CD4-positive, alpha-beta memory T cell (primary cell): Measurements from ENCODE around the gene PDK2. TPM values are rescaled to one million over a fixed set of nuclear protein-coding genes. Genes with fewer than 3 reads are reported as not detected.

Experiments
- CTCF ChIA-PET: fragments of 350-600 bp; sonication (Branson Sonifier 250); formaldehyde crosslinking; loops from one replicate; lab custom pipeline; 2021; ENCODE audit warnings: inconsistent platforms; ENCODE audit not compliant: partially characterized antibody; lab: Charles Lee
- POLR2A ChIA-PET: fragments of 350-600 bp; sonication (Branson Sonifier 250); formaldehyde crosslinking; loops from one replicate; lab custom pipeline; 2021; ENCODE audit not compliant: partially characterized antibody; lab: Charles Lee
- DNase-seq, 5 donors: peaks; one replicate each; pipeline versions ENCODE4 v3.0.0 to v3.0.0-alpha.2; 2020 to 2022; ENCODE audit warnings: mixed read lengths in 1 of 5
- H3K27ac ChIP-seq: one replicate; pipeline ENCODE4 v1.7.0; 2013; ENCODE audit warnings: low read depth, low read length
- H3K27me3 ChIP-seq: 2 replicates; pipeline ENCODE4 v1.7.0; 2013; ENCODE audit warnings: mild to moderate bottlenecking, low read length, moderate library complexity; ENCODE audit not compliant: insufficient read depth
- H3K36me3 ChIP-seq: 2 replicates; pipeline ENCODE4 v1.7.0; 2013; ENCODE audit warnings: mild to moderate bottlenecking, low read length, moderate library complexity; ENCODE audit not compliant: insufficient read depth
- H3K4me1 ChIP-seq: 2 replicates; pipeline ENCODE4 v1.7.0; 2013; ENCODE audit warnings: mild to moderate bottlenecking, low read length, moderate library complexity; ENCODE audit not compliant: insufficient read depth
- H3K4me3 ChIP-seq, 2 donors: one replicate each; pipeline ENCODE4 v1.7.0; 2013; ENCODE audit warnings: low read length in 2 of 2, mild to moderate bottlenecking in 1 of 2
- H3K9me3 ChIP-seq, 2 donors: one replicate each; pipeline ENCODE4 v1.7.0; 2013; ENCODE audit warnings: low read length in 2 of 2, control low read depth in 1 of 2; ENCODE audit not compliant: control insufficient read depth in 1 of 2
- H3K27ac Mint-ChIP-seq, 7 donors: one replicate each; pipeline ENCODE4 v1.8.0; 2020 to 2021; ENCODE audit warnings: mixed read lengths in 7 of 7, mild to moderate bottlenecking in 6 of 7, inconsistent platforms in 3 of 7, moderate library complexity in 3 of 7
- H3K27me3 Mint-ChIP-seq, 2 donors: one replicate each; pipeline ENCODE4 v1.8.0; 2020 to 2021; ENCODE audit warnings: mixed read lengths in 2 of 2
- H3K36me3 Mint-ChIP-seq, 2 donors: one replicate each; pipeline ENCODE4 v1.8.0; 2020 to 2021; ENCODE audit warnings: mixed read lengths in 2 of 2, inconsistent platforms in 1 of 2, mild to moderate bottlenecking in 1 of 2
- H3K4me1 Mint-ChIP-seq, 4 donors: one replicate each; pipeline ENCODE4 v1.8.0; 2020 to 2021; ENCODE audit warnings: mixed read lengths in 4 of 4, mild to moderate bottlenecking in 1 of 4
- H3K4me3 Mint-ChIP-seq, 8 donors: one replicate each; pipeline ENCODE4 v1.8.0; 2020 to 2021; ENCODE audit warnings: mixed read lengths in 8 of 8, mild to moderate bottlenecking in 7 of 8, moderate library complexity in 6 of 8, inconsistent platforms in 3 of 8
- H3K9me3 Mint-ChIP-seq, 8 donors: one replicate each; pipeline ENCODE4 v1.8.0; 2020 to 2021; ENCODE audit warnings: mixed read lengths in 8 of 8, mild to moderate bottlenecking in 5 of 8, inconsistent platforms in 3 of 8, moderate library complexity in 1 of 8
- intact Hi-C: fragments of 100-400 bp; cut with micrococcal nuclease; formaldehyde crosslinking; loops from one replicate; pipeline ENCODE4 v1.15.1; 2023
- polyA plus RNA-seq, 2 donors: library from polyadenylated mRNA; unstranded; fragments of 300-500 nt; fragmentation: Illumina TruSeq; gene quantifications; one replicate each; pipeline ENCODE4 v1.2.3, GENCODE V29; 2021
- total RNA-seq, 2 experiments: library from RNA; stranded (reverse); gene quantifications; one replicate each; pipeline ENCODE4 v1.2.3, GENCODE V29; 2021

PDK2 gene
- total and polyA plus RNA-seq, 4 experiments from 2014 or later = 34.5 to 40.6 (median 37.8) TPM

DNA sequence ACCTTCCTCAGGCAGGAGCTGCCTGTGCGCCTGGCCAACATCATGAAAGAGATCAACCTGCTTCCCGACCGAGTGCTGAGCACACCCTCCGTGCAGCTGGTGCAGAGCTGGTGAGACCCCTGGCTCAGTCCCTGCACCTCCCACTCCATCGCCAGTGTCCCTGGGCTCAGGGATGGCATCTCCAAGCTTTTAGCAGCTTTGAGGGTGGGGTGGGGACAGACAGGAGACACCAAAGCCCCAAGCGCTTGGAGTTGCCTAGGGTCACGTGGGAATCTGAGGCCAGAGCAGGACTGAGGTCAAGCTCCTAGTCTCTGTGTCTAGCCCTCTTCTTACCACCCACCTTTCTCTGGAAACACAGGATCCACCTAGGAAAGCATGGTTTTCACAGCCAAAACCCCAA, 2.3 kb downstream of the PDK2 start:
- intact Hi-C loops = loop anchor here (5.0 to 10.0 kb wide), 3 partner anchors 243 to 313 kb away; partner anchors contain the start of genes KAT7 and XYLT2
- H3K4me1 Mint-ChIP-seq = peaks cover 16 to 44% (median 28%) of the 10 kb centered on the region in 4 donors
- ChIA-PET POLR2A (interaction anchor here (1.2 to 4.2 kb wide), 4 partner anchors 10 to 71 kb away, joined by 3 to 26 read pairs (median 4); partner anchors contain the start of gene PPP1R9B), CTCF (interaction anchor here (2.5 to 3.1 kb wide), 2 partner anchors 10 to 18 kb away, joined by 7 to 19 read pairs; no protein-coding TSS in a partner anchor)
- Histone ChIP-seq H3K36me3 (peaks cover 18% of the 10 kb centered on the region), H3K9me3 (no peaks in the 10 kb centered on the region), H3K27me3 (no peaks in the 10 kb centered on the region), H3K4me3 (no peak overlapping the region), H3K4me1 (peaks cover 26% of the 10 kb centered on the region), H3K27ac (no peak overlapping the region)
- peak overlapping the region in 4 of 8 donors; percentile 39 to 59 (median 48) for H3K4me3 Mint-ChIP-seq
- H3K9me3 Mint-ChIP-seq = no peaks in the 10 kb centered on the region
- H3K27me3 Mint-ChIP-seq = no peaks in the 10 kb centered on the region
- H3K27ac Mint-ChIP-seq = no peak overlapping the region
- peaks cover 14 to 34% of the 10 kb centered on the region in 2 donors for H3K36me3 Mint-ChIP-seq
- DNase-seq = peak in 1 of 5 donors; percentile 3

DNA sequence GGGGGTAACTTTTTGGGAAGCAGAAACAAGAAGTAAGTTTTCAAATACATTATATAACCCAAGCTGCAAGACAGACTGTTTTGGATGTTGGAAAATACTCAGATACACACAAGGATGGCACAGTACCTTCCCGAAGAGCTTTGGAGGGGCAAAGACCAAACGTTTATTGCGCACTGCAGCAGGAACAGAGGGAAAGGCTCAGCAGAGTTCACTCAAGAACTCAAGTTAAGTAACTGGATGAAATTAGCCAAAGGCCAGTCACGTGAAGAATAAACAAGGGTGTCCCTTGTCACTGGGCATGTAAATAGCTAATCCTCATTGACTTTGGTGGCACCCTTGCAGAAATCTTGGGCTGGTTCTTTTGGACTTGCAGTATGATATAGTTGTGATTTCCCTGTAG, 2.8 kb downstream of the PDK2 start:
- no peak for DNase-seq
- no peak overlapping the region for H3K4me3 Mint-ChIP-seq
- H3K27me3 Mint-ChIP-seq = no peaks in the 10 kb centered on the region
- Histone ChIP-seq H3K4me1 (peaks cover 26% of the 10 kb centered on the region), H3K9me3 (no peaks in the 10 kb centered on the region), H3K27ac (no peak overlapping the region), H3K27me3 (no peaks in the 10 kb centered on the region), H3K36me3 (peaks cover 18% of the 10 kb centered on the region), H3K4me3 (no peak overlapping the region)
- no peaks in the 10 kb centered on the region for H3K9me3 Mint-ChIP-seq
- POLR2A ChIA-PET = interaction anchor here (1.2 to 1.8 kb wide), 3 partner anchors 10 to 71 kb away, joined by 3 to 4 read pairs (median 3); no protein-coding TSS in a partner anchor
- intact Hi-C loops = loop anchor here (5.0 to 10.0 kb wide), 3 partner anchors 243 to 313 kb away; partner anchors contain the start of genes KAT7 and XYLT2
- no peak overlapping the region for H3K27ac Mint-ChIP-seq
- CTCF ChIA-PET = interaction anchor here (0.8 to 3.1 kb wide), 4 partner anchors 11 to 199 kb away, joined by 3 to 19 read pairs (median 6); no protein-coding TSS in a partner anchor
- peaks cover 16 to 44% (median 28%) of the 10 kb centered on the region in 4 donors for H3K4me1 Mint-ChIP-seq
- H3K36me3 Mint-ChIP-seq = peaks cover 14 to 35% of the 10 kb centered on the region in 2 donors

DNA sequence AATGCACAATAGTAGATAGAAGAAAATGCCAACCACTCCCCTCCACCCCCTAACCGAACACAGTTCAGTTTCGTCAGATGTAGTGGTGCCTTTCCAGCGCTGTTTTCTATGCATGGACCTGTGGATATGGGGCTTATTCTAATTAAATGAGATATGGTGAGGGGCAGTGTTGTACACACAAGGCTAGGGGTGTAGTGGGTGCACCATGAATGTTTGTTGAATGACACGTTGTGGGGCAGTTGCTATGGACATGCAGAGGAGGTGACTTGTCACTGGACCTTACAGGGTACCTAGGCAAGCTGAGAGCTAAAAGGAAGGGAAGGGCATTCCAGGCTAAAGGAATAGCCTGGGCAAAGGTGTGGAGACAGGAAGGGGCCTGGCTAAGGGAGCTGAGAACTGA, 3.4 kb downstream of the PDK2 start:
- Mint-ChIP-seq H3K9me3 (no peaks in the 10 kb centered on the region), H3K27me3 (no peaks in the 10 kb centered on the region), H3K4me3 (no peak overlapping the region), H3K36me3 (peaks cover 18 to 39% of the 10 kb centered on the region in 2 donors), H3K4me1 (peaks cover 13 to 44% (median 27%) of the 10 kb centered on the region in 4 donors), H3K27ac (peak overlapping the region in 1 of 7 donors; percentile 9)
- POLR2A ChIA-PET = interaction anchor here (1.6 to 1.8 kb wide), 2 partner anchors 9 to 18 kb away, joined by 3 to 4 read pairs; no protein-coding TSS in a partner anchor
- intact Hi-C loops = loop anchor here (5.0 to 10.0 kb wide), 3 partner anchors 244 to 314 kb away; partner anchors contain the start of genes KAT7 and XYLT2
- Histone ChIP-seq H3K4me3 (no peak overlapping the region), H3K9me3 (no peaks in the 10 kb centered on the region), H3K27me3 (no peaks in the 10 kb centered on the region), H3K4me1 (peaks cover 26% of the 10 kb centered on the region), H3K27ac (no peak overlapping the region), H3K36me3 (peaks cover 18% of the 10 kb centered on the region)
- CTCF ChIA-PET = interaction anchor here (0.8 to 3.1 kb wide), 4 partner anchors 11 to 199 kb away, joined by 3 to 19 read pairs (median 6); no protein-coding TSS in a partner anchor
- DNase-seq = no peak

- DNase-seq = peak in 1 of 5 donors; percentile 25
- peaks cover 18% of the 10 kb centered on the region for H3K36me3 ChIP-seq
- Mint-ChIP-seq H3K27ac (peak overlapping the region in 1 of 7 donors; percentile 9), H3K36me3 (peaks cover 18 to 39% of the 10 kb centered on the region in 2 donors), H3K4me1 (peaks cover 13 to 42% (median 27%) of the 10 kb centered on the region in 4 donors), H3K4me3 (no peak overlapping the region), H3K27me3 (no peaks in the 10 kb centered on the region), H3K9me3 (no peaks in the 10 kb centered on the region)
- H3K27ac ChIP-seq = no peak overlapping the region
- H3K4me1 ChIP-seq = peaks cover 22% of the 10 kb centered on the region
- POLR2A ChIA-PET = no interaction called here
- CTCF ChIA-PET = interaction anchor here (1.5 to 2.5 kb wide), 2 partner anchors 16 to 198 kb away, joined by 5 to 7 read pairs; no protein-coding TSS in a partner anchor
- H3K4me3 ChIP-seq = no peak overlapping the region
- no peaks in the 10 kb centered on the region for H3K27me3 ChIP-seq
- intact Hi-C loops = loop anchor here (5.0 to 10.0 kb wide), 3 partner anchors 244 to 314 kb away; partner anchors contain the start of genes KAT7 and XYLT2
- no peaks in the 10 kb centered on the region for H3K9me3 ChIP-seq
These were observed 3.9 kb downstream of the PDK2 start for GRCh38 chr17:50099003-50099402.

DNA sequence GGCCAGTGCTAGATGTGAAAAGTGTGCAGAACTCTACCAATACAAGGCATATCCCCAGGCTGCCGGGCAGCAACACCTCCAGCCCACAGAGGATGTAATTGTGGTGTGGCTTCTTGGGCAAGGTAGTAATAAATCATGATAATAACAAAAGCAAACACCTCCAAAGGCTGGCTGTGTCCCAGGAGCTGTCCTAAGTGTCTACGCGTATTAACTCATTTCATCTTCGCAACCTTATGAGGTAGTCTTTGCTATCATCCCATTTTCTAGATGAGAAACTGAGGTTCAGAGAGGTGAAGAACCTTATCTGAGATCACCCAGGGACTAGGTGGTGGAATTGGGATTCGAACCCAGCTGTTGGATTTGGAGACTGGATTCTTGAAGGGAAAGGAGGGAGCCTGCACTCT, 5.3 kb downstream of the PDK2 start:
- H3K27ac Mint-ChIP-seq = no peak overlapping the region
- Histone ChIP-seq H3K4me1 (peaks cover 19% of the 10 kb centered on the region), H3K4me3 (no peak overlapping the region), H3K36me3 (peaks cover 18% of the 10 kb centered on the region), H3K9me3 (no peaks in the 10 kb centered on the region), H3K27ac (no peak overlapping the region), H3K27me3 (no peaks in the 10 kb centered on the region)
- no peak for DNase-seq
- no peak overlapping the region for H3K4me3 Mint-ChIP-seq
- POLR2A ChIA-PET = no interaction called here
- H3K36me3 Mint-ChIP-seq = peaks cover 18 to 34% of the 10 kb centered on the region in 2 donors
- peaks cover 9 to 31% (median 23%) of the 10 kb centered on the region in 4 donors for H3K4me1 Mint-ChIP-seq
- CTCF ChIA-PET = interaction anchor here (0.6 to 1.0 kb wide), 3 partner anchors 13 to 71 kb away, joined by 3 to 4 read pairs (median 3); no protein-coding TSS in a partner anchor
- no peaks in the 10 kb centered on the region for H3K27me3 Mint-ChIP-seq
- intact Hi-C loops = no loop called here
- no peaks in the 10 kb centered on the region for H3K9me3 Mint-ChIP-seq

- intact Hi-C loops = no loop called here
- POLR2A ChIA-PET = no interaction called here
These were observed 5.8 kb downstream of the PDK2 start for GRCh38 chr17:50100921-50101345.

More at GRCh38 chr17:50100921-50101345, 5.8 kb downstream of the PDK2 start:
- Mint-ChIP-seq H3K36me3 (peaks cover 18 to 32% of the 10 kb centered on the region in 2 donors), H3K9me3 (no peaks in the 10 kb centered on the region), H3K27ac (no peak overlapping the region), H3K27me3 (no peaks in the 10 kb centered on the region), H3K4me3 (no peak overlapping the region), H3K4me1 (peaks cover 5 to 27% (median 19%) of the 10 kb centered on the region in 4 donors)
- H3K4me3 ChIP-seq = no peak overlapping the region
- no peak overlapping the region for H3K27ac ChIP-seq
- H3K27me3 ChIP-seq = no peaks in the 10 kb centered on the region
- peaks cover 18% of the 10 kb centered on the region for H3K36me3 ChIP-seq
- H3K4me1 ChIP-seq = peaks cover 16% of the 10 kb centered on the region
- H3K9me3 ChIP-seq = no peaks in the 10 kb centered on the region
- DNase-seq = no peak
- CTCF ChIA-PET = no interaction called here
